Type B pancreatic cell (in vitro differentiated cells): ENCODE results near the gene HNMT. TPM values are rescaled to one million over a fixed set of nuclear protein-coding genes. Genes with fewer than 3 reads are reported as not detected.

Experiments used
- DNase-seq: peaks from one replicate; pipeline ENCODE4 v3.0.0; 2021; ENCODE audit warnings: mixed read lengths; ENCODE audit not compliant: unreplicated experiment; ENCODE audit errors: extremely low spot score
- H3K27ac Mint-ChIP-seq: 2 replicates; pipeline ENCODE4 v1.8.0; 2021; ENCODE audit warnings: mild to moderate bottlenecking, mixed read lengths
- H3K27me3 Mint-ChIP-seq: 2 replicates; pipeline ENCODE4 v1.8.0; 2021; ENCODE audit warnings: mixed read lengths
- H3K36me3 Mint-ChIP-seq: 2 replicates; pipeline ENCODE4 v1.8.0; 2021; ENCODE audit warnings: mixed read lengths
- H3K4me1 Mint-ChIP-seq: one replicate; pipeline ENCODE4 v1.8.0; 2021; ENCODE audit warnings: mixed read lengths; ENCODE audit not compliant: unreplicated experiment
- H3K4me3 Mint-ChIP-seq: 2 replicates; pipeline ENCODE4 v1.8.0; 2021; ENCODE audit warnings: mild to moderate bottlenecking, mixed read lengths
- H3K9me3 Mint-ChIP-seq: 2 replicates; pipeline ENCODE4 v1.8.0; 2021; ENCODE audit warnings: mixed read lengths
- total RNA-seq: library from RNA; stranded (reverse); gene quantifications from 2 replicates; pipeline ENCODE4 v1.2.1, GENCODE V29; 2021; ENCODE audit warnings: low replicate concordance
- TF ChIP-seq, protein P1 (sequence below): fragments of 200-600 bp; sonication (generic); conservative IDR thresholded peaks from 2 replicates; pipeline ENCODE4 v1.5.0; 2021; ENCODE audit warnings: antibody characterized with exemption, mild to moderate bottlenecking

HNMT gene
- total RNA-seq, 1 donor from 2014 or later, result 12.1 TPM

DNA sequence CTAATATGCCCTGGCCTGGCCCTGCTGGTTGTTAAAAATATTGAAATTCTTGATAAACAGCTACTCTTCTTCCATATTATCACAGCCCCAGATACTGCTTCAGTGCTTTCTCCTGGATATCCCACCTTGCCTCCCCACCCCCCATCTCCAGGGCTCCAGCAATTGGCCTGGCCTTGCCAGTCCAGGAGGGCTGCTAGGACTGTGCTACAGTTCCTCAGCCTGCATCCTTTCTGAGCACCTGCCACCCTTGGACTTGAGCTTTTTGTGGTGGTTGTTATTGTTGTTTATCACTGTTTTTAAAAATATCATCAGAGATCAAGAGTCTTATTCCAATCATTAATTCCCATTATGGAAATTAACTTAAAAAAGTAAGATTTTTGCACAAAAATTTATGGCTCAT is 13.5 kb downstream of the HNMT start:
- no peak overlapping the region for H3K4me3 Mint-ChIP-seq
- H3K36me3 Mint-ChIP-seq, result no peaks in the 10 kb centered on the region
- peaks cover 5% of the 10 kb centered on the region for H3K9me3 Mint-ChIP-seq
- TF ChIP-seq, protein P1, sequence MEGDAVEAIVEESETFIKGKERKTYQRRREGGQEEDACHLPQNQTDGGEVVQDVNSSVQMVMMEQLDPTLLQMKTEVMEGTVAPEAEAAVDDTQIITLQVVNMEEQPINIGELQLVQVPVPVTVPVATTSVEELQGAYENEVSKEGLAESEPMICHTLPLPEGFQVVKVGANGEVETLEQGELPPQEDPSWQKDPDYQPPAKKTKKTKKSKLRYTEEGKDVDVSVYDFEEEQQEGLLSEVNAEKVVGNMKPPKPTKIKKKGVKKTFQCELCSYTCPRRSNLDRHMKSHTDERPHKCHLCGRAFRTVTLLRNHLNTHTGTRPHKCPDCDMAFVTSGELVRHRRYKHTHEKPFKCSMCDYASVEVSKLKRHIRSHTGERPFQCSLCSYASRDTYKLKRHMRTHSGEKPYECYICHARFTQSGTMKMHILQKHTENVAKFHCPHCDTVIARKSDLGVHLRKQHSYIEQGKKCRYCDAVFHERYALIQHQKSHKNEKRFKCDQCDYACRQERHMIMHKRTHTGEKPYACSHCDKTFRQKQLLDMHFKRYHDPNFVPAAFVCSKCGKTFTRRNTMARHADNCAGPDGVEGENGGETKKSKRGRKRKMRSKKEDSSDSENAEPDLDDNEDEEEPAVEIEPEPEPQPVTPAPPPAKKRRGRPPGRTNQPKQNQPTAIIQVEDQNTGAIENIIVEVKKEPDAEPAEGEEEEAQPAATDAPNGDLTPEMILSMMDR, result no peak
- DNase-seq, result no peak
- peaks cover 9% of the 10 kb centered on the region for H3K4me1 Mint-ChIP-seq
- H3K27ac Mint-ChIP-seq, result no peak overlapping the region
- no peaks in the 10 kb centered on the region for H3K27me3 Mint-ChIP-seq

DNA sequence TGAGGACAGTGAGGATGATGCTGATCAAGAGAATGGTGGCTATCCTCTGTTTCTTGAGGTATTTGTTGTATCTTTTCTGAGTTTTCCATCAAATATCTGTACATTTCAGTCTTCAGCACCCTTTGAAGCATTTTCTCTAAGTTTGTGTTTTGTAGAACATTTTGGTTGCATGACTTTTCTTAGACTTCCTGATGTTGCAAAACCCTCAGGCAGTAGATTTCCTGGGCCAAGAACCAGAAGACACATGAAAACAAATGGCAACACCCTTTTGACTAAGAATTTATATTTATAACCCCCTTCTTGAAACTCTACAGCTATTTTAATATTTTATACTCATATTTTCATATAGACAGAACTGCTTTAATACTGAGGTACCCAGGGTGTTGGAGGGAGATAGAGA is 16.2 kb downstream of the HNMT start:
- Mint-ChIP-seq H3K27ac (no peak overlapping the region), H3K27me3 (no peaks in the 10 kb centered on the region), H3K4me3 (no peak overlapping the region), H3K36me3 (peaks cover 3% of the 10 kb centered on the region), H3K4me1 (peaks cover 12% of the 10 kb centered on the region), H3K9me3 (peaks cover 3% of the 10 kb centered on the region)
- DNase-seq, result no peak
- TF ChIP-seq, protein P1, result no peak

DNA sequence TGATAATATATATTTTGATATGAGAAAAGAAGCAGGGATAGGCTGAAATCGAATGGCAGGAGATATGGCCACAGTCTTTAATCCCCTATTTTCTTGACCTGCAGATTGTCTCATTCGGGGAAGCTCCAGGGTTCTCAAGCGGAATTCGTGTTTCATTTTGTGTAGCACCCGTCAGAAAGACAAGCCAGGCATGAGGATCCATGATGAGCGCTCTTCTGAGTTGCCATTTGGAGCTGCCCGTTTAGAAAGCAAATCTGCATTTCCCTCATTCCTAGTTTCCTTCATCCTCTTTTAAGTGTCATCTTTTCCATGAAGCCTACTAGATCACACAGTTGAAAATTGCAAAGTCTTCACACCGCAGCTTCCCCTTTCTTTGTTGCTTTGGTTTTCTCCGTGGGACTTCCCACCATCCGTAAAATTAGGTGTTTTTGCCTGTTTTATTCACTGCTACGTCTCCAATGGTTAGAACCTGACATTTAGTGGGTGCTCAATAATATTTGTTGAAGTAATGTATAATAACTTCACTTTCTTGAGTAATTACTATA is 16.9 kb downstream of the HNMT start:
- TF ChIP-seq, protein P1, result no peak
- H3K36me3 Mint-ChIP-seq, result peaks cover 3% of the 10 kb centered on the region
- DNase-seq, result no peak
- no peaks in the 10 kb centered on the region for H3K27me3 Mint-ChIP-seq
- no peak overlapping the region for H3K27ac Mint-ChIP-seq
- peaks cover 9% of the 10 kb centered on the region for H3K4me1 Mint-ChIP-seq
- no peak overlapping the region for H3K4me3 Mint-ChIP-seq
- H3K9me3 Mint-ChIP-seq, result no peaks in the 10 kb centered on the region

DNA sequence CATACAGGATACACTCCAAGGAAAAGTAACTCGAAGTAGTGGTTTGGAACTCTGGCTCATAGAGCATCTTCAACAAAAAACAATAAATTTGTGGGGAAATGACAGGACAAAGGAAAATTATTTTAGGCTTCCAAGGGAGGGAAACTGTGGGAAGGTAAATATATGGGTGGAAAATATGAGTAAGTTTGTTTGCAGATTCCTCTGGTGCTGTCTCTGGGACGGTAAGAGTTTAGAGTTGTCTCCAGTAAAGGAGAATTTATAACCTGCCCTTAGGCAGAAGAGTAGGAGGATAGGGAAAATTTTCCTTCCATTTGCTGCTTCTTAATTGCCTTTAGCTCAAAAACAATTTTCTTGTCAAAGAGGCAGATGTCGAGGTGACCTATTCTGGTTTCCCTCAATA is 19.3 kb downstream of the HNMT start:
- no peaks in the 10 kb centered on the region for H3K27me3 Mint-ChIP-seq
- no peak overlapping the region for H3K4me3 Mint-ChIP-seq
- peaks cover 8% of the 10 kb centered on the region for H3K36me3 Mint-ChIP-seq
- peak overlapping the region; percentile 23 for H3K27ac Mint-ChIP-seq
- TF ChIP-seq, protein P1, result no peak
- peaks cover 9% of the 10 kb centered on the region for H3K4me1 Mint-ChIP-seq
- DNase-seq, result no peak
- peaks cover 4% of the 10 kb centered on the region for H3K9me3 Mint-ChIP-seq

DNA sequence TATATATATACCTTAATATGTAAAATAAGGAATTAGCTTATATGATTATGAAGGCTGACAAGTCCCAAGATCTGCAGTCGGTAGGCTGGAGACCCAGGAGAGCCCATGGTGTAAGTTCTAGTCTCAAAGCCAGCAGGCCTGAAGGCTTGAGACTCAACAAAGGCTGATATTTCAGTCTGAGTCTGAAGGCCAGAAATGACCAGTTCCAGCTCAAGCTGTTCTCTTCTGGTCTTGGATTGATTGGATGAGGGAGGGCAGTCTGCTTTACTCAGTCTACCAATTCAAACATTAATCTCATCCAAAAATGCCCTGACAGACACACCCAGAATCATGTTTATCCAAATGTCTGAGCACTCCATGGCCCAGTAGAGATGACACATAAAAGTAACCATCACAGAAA is 22.0 kb downstream of the HNMT start:
- DNase-seq, result no peak
- peaks cover 24% of the 10 kb centered on the region for H3K36me3 Mint-ChIP-seq
- no peak overlapping the region for H3K27ac Mint-ChIP-seq
- H3K4me1 Mint-ChIP-seq, result peaks cover 9% of the 10 kb centered on the region
- H3K27me3 Mint-ChIP-seq, result no peaks in the 10 kb centered on the region
- peaks cover 14% of the 10 kb centered on the region for H3K9me3 Mint-ChIP-seq
- H3K4me3 Mint-ChIP-seq, result no peak overlapping the region
- TF ChIP-seq, protein P1, result no peak

DNA sequence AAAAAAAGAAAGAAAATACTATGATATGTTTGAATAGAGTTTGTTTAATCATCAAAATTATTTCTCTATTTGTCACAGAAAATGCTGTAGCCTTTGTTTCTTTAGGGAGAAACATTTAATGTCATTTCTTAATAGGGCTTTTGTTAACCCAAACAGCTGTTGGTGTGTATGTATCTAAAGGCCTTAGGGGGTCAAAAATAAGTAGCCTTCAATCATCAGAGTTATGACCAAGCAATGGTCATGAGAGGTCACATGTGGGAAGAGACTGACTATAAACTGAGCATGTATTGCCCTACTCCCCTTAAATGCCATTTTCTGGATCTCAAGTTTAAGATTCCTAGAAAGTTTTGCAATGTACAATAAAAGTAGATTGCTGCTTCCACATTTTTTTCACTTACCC is 22.7 kb downstream of the HNMT start:
- DNase-seq, result no peak
- no peaks in the 10 kb centered on the region for H3K27me3 Mint-ChIP-seq
- H3K27ac Mint-ChIP-seq, result no peak overlapping the region
- TF ChIP-seq, protein P1, result no peak
- no peak overlapping the region for H3K4me3 Mint-ChIP-seq
- peaks cover 14% of the 10 kb centered on the region for H3K9me3 Mint-ChIP-seq
- peaks cover 9% of the 10 kb centered on the region for H3K4me1 Mint-ChIP-seq
- H3K36me3 Mint-ChIP-seq, result peaks cover 25% of the 10 kb centered on the region
